HepG2 (cell line): ENCODE results near the gene KCTD5. TPM values are rescaled to one million over a fixed set of nuclear protein-coding genes. Genes with fewer than 3 reads are reported as not detected.
"Not testable (repeated sequence)": the region's sequence is repeated elsewhere in the genome, so short reads cannot be mapped to it uniquely, and the experiment has no call there.

ENCODE experiments used
- CEBPG ChIP-seq: IDR thresholded peaks from 2 replicates; pipeline ENCODE4 v1.6.1; 2016
- FOXO1 ChIP-seq: sonication (generic); formaldehyde crosslinking; IDR thresholded peaks from 2 replicates; pipeline ENCODE4 v1.4.0; 2020; ENCODE audit warnings: missing genetic modification reagents
- HIC2 ChIP-seq: sonication (generic); formaldehyde crosslinking; IDR thresholded peaks from 2 replicates; pipeline ENCODE4 v1.9.0; 2022; ENCODE audit warnings: low read depth, missing genetic modification reagents
- HOXA3 ChIP-seq: sonication (generic); formaldehyde crosslinking; IDR thresholded peaks from 2 replicates; pipeline ENCODE4 v1.5.0; 2020; ENCODE audit warnings: missing genetic modification reagents
- MAZ ChIP-seq, 2 experiments: sonication (generic) in 1 of 2; formaldehyde crosslinking in 1 of 2; IDR thresholded peaks; 2 replicates each; pipeline versions ENCODE4 v1.5.0 to v1.6.1; 2012 to 2020; ENCODE audit warnings: low read depth in 2 of 2, mild to moderate bottlenecking in 2 of 2, borderline replicate concordance in 1 of 2, improper control_type of control experiment in 1 of 2, low read length in 1 of 2, missing genetic modification reagents in 1 of 2, moderate library complexity in 1 of 2
- MXI1 ChIP-seq: IDR thresholded peaks from 3 replicates; pipeline ENCODE4 v1.6.1; 2012; ENCODE audit warnings: low read depth, low read length, inconsistent platforms, borderline replicate concordance
- NR2C2 ChIP-seq: sonication (generic); formaldehyde crosslinking; IDR thresholded peaks from 2 replicates; pipeline ENCODE4 v1.4.0; 2020; ENCODE audit warnings: missing genetic modification reagents, mild to moderate bottlenecking, moderate library complexity, borderline replicate concordance
- PAXIP1 ChIP-seq: sonication (generic); formaldehyde crosslinking; conservative IDR thresholded peaks from 2 replicates; pipeline ENCODE4 v1.4.0; 2020; ENCODE audit warnings: mild to moderate bottlenecking, missing genetic modification reagents, moderate library complexity
- SOX13 ChIP-seq, 3 experiments: fragments of 450-650 bp in 1 of 3; sonication (generic) in 1 of 3; formaldehyde crosslinking in 1 of 3; IDR thresholded peaks in 2 of 3; conservative IDR thresholded peaks in 1 of 3; 2 replicates each; pipeline versions ENCODE4 v1.5.0 to v1.6.1; 2016 to 2020; ENCODE audit warnings: antibody characterized with exemption in 1 of 3, mild to moderate bottlenecking in 1 of 3, missing compliant biosample characterization in 1 of 3, missing genetic modification reagents in 1 of 3, moderate library complexity in 1 of 3
- SPEN ChIP-seq: sonication (generic); formaldehyde crosslinking; IDR thresholded peaks from 2 replicates; pipeline ENCODE4 v1.5.1; 2020; ENCODE audit warnings: low read depth, mild to moderate bottlenecking, missing genetic modification reagents
- TEAD3 ChIP-seq: optimal IDR thresholded peaks from 2 replicates; pipeline ENCODE3; 2016; ENCODE audit warnings: borderline replicate concordance
- ZNF232 ChIP-seq: sonication (generic); formaldehyde crosslinking; IDR thresholded peaks from 2 replicates; pipeline ENCODE4 v1.4.0; 2020; ENCODE audit warnings: missing genetic modification reagents, borderline replicate concordance
- ZNF292 ChIP-seq: sonication (generic); formaldehyde crosslinking; IDR thresholded peaks from 2 replicates; pipeline ENCODE4 v1.8.1; 2022; ENCODE audit warnings: mild to moderate bottlenecking, low read depth, missing genetic modification reagents, borderline replicate concordance
- ZNF549 ChIP-seq: sonication (generic); formaldehyde crosslinking; IDR thresholded peaks from 2 replicates; pipeline ENCODE4 v1.5.0; 2020; ENCODE audit warnings: missing genetic modification reagents
- ZNF687 ChIP-seq: sonication (generic); formaldehyde crosslinking; IDR thresholded peaks from 2 replicates; pipeline ENCODE4 v1.5.1; 2020; ENCODE audit warnings: mild to moderate bottlenecking, missing genetic modification reagents, moderate library complexity
- ZNF691 ChIP-seq: sonication (generic); formaldehyde crosslinking; IDR thresholded peaks from 2 replicates; pipeline ENCODE4 v1.4.0; 2020; ENCODE audit warnings: missing genetic modification reagents, low read depth, mild to moderate bottlenecking, borderline replicate concordance
- ZSCAN21 ChIP-seq: sonication (generic); formaldehyde crosslinking; IDR thresholded peaks from 2 replicates; pipeline ENCODE4 v1.8.0; 2022; ENCODE audit warnings: mild to moderate bottlenecking, missing genetic modification reagents, moderate library complexity, borderline replicate concordance
- polyA plus RNA-seq, 8 experiments: library from polyadenylated mRNA; depleted of rRNA in 3 of 8; stranded (reverse) in 7 of 8; unstranded in 1 of 8; fragments of >200 nt; fragmentation: Illumina TruSeq in 4 of 8; extraction: Trizol in 4 of 8; gene quantifications; 2 replicates each; pipeline versions ENCODE4 v1.2.1 to v1.2.3, GENCODE V29; 2011 to 2016; ENCODE audit warnings: low read depth in 4 of 8, missing spikeins in 1 of 8, mixed read lengths in 1 of 8; ENCODE audit not compliant: insufficient read depth in 1 of 8
- total RNA-seq, 5 experiments: library from RNA; depleted of rRNA; stranded (reverse); fragments of >200 nt; fragmentation: Illumina TruSeq; extraction: Trizol; gene quantifications; 2 replicates each; pipeline ENCODE4 v1.2.3, GENCODE V29; 2016; ENCODE audit warnings: low read depth in 1 of 5

KCTD5 gene
- total and polyA plus RNA-seq, 2 of the 13 experiments (the other 11 are each of a cell fraction or from before 2014, with no cell fraction given): 25.4 to 29.8 TPM

GRCh38 chr16:2659560-2659959 is 22.8 kb upstream of the KCTD5 start (continued):
- TF ChIP-seq TEAD3 (CRISPR knock-in tag): peak; percentile 60
- TF ChIP-seq ZNF691 (CRISPR knock-in tag): 0 out of 2 replicates have a peak, but pooled peaks have one; percentile 51
- TF ChIP-seq MXI1: peak; percentile 76; the same call in 1 of the 3 replicates
- not testable (repeated sequence) for TF ChIP-seq MAZ (IDR thresholded peaks at IDR 0.05; ENCODE audit: borderline replicate concordance, low read depth, low read length); SOX13 (IDR thresholded peaks at IDR 0.05)
- TF ChIP-seq MAZ (CRISPR knock-in tag; IDR thresholded peaks at IDR 0.05; ENCODE audit: low read depth): 0 out of 2 replicates have a peak, but pooled peaks have one; percentile 40
- TF ChIP-seq HOXA3 (CRISPR knock-in tag): peak; percentile 66
- 0 out of 2 replicates have a peak, but pooled peaks have one; percentile 19 for TF ChIP-seq CEBPG
- TF ChIP-seq PAXIP1 (CRISPR knock-in tag): peak; percentile 81
- 0 out of 2 replicates have a peak, but pooled peaks have one; percentile 34 for TF ChIP-seq ZSCAN21 (CRISPR knock-in tag)
- peak; percentile 28; the same call in 1 of the 2 replicates for TF ChIP-seq HIC2 (CRISPR knock-in tag)
- TF ChIP-seq SPEN (CRISPR knock-in tag): peak; percentile 42; the same call in 1 of the 2 replicates
- TF ChIP-seq ZNF232 (CRISPR knock-in tag): 0 out of 2 replicates have a peak, but pooled peaks have one; percentile 38
- TF ChIP-seq NR2C2 (CRISPR knock-in tag): peak; percentile 58
- TF ChIP-seq ZNF687 (CRISPR knock-in tag): peak; percentile 93
- TF ChIP-seq FOXO1 (CRISPR knock-in tag): peak; percentile 48; the same call in 1 of the 2 replicates
- peak; percentile 69; the same call in 1 of the 2 replicates for TF ChIP-seq ZNF292 (CRISPR knock-in tag)
- 0 out of 2 replicates have a peak, but pooled peaks have one; percentile 42 for TF ChIP-seq ZNF549 (CRISPR knock-in tag)
- peak in 1 of 2 experiments; percentile 31; a peak in 1 of 4 replicates for TF ChIP-seq SOX13 (CRISPR knock-in tag; conservative IDR thresholded peaks at IDR 0.05 in 1 of 2, IDR thresholded peaks at IDR 0.05 in 1 of 2)
